K562 (cell line): ENCODE measurements around the gene GALNT17.

ENCODE experiments used
- EP300 ChIP-seq: IDR thresholded peaks from 2 replicates; pipeline ENCODE4 v1.6.1; 2012; ENCODE audit warnings: low read length, improper control_type of control experiment
- RBM25 ChIP-seq: fragments of 200-400 bp; formaldehyde crosslinking; IDR thresholded peaks from 2 replicates; pipeline ENCODE4 v1.6.1; 2018; ENCODE audit warnings: low read length, low read depth, moderate library complexity; ENCODE audit not compliant: severe bottlenecking
- ZNF695 ChIP-seq: fragments of 450-650 bp; formaldehyde crosslinking; IDR thresholded peaks from 2 replicates; pipeline ENCODE4 v1.4.0; 2020; ENCODE audit warnings: mild to moderate bottlenecking, moderate library complexity
- TF ChIP-seq, protein P1 (sequence below): fragments of 250-450 bp; sonication (Bioruptor Pico); IDR thresholded peaks from 2 replicates; pipeline ENCODE4 v1.6.1; 2021; ENCODE audit warnings: mild to moderate bottlenecking
- TF ChIP-seq, protein P2 (sequence below), 2 experiments: fragments of 450-650 bp; IDR thresholded peaks; 2 replicates each; pipeline ENCODE4 v1.6.1; 2018; ENCODE audit warnings: mild to moderate bottlenecking in 2 of 2, low read depth in 1 of 2; ENCODE audit not compliant: partially characterized antibody in 2 of 2

DNA sequence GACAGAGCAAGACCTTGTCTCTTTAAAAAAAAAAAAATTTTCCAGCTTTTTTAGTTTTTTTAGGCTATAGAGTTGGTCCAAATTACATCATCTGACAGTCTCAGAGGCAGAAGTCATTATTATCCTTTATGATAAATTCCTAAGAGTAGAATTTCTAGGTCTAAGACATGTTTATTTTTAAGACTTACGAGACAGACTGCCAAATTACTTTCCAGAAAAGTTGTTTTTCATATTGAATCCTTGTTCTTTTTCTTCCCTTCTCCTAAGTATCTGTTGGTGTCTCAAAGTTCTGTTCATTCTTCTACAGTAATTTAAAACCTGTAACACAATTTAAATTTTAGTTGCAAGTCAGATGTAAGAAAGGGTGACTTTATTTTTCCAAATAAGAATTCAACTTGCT lies 421.4 kb downstream of the GALNT17 start:
- TF ChIP-seq ZNF695 (CRISPR knock-in tag) (no peak), RBM25 (no peak), EP300 (no peak)
- TF ChIP-seq, protein P1, sequence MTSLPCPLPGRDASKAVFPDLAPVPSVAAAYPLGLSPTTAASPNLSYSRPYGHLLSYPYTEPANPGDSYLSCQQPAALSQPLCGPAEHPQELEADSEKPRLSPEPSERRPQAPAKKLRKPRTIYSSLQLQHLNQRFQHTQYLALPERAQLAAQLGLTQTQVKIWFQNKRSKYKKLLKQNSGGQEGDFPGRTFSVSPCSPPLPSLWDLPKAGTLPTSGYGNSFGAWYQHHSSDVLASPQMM = no peak
- TF ChIP-seq, protein P2, sequence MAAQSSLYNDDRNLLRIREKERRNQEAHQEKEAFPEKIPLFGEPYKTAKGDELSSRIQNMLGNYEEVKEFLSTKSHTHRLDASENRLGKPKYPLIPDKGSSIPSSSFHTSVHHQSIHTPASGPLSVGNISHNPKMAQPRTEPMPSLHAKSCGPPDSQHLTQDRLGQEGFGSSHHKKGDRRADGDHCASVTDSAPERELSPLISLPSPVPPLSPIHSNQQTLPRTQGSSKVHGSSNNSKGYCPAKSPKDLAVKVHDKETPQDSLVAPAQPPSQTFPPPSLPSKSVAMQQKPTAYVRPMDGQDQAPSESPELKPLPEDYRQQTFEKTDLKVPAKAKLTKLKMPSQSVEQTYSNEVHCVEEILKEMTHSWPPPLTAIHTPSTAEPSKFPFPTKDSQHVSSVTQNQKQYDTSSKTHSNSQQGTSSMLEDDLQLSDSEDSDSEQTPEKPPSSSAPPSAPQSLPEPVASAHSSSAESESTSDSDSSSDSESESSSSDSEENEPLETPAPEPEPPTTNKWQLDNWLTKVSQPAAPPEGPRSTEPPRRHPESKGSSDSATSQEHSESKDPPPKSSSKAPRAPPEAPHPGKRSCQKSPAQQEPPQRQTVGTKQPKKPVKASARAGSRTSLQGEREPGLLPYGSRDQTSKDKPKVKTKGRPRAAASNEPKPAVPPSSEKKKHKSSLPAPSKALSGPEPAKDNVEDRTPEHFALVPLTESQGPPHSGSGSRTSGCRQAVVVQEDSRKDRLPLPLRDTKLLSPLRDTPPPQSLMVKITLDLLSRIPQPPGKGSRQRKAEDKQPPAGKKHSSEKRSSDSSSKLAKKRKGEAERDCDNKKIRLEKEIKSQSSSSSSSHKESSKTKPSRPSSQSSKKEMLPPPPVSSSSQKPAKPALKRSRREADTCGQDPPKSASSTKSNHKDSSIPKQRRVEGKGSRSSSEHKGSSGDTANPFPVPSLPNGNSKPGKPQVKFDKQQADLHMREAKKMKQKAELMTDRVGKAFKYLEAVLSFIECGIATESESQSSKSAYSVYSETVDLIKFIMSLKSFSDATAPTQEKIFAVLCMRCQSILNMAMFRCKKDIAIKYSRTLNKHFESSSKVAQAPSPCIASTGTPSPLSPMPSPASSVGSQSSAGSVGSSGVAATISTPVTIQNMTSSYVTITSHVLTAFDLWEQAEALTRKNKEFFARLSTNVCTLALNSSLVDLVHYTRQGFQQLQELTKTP (IDR thresholded peaks at IDR 0.05; ENCODE audit: low read depth in 1 of 2, partially characterized antibody in 2 of 2) = no peak
